A549 (cell line): ENCODE results near the gene LINGO3. TPM values are rescaled to one million over a fixed set of nuclear protein-coding genes. Genes with fewer than 3 reads are reported as not detected.

Source experiments
- ATAC-seq, 2 experiments: fragments of 200-7000 bp in 1 of 2; fragments of >200 bp in 1 of 2; cut with Nextera tagmentation in 1 of 2; cut with Tn5 transposase in 1 of 2; 3 replicates each; pipeline versions ENCODE4 v1.8.0 to v1.9.1; 2018 to 2020; ENCODE audit warnings: mild to moderate bottlenecking in 1 of 2, moderate library complexity in 1 of 2
- CTCF ChIA-PET: fragments of 300-600 bp; sonication (Branson Sonifier 250); formaldehyde crosslinking; extraction: SDS; loops from one replicate; lab custom pipeline; 2021; ENCODE audit warnings: antibody characterized with exemption, inconsistent platforms; lab: Yijun Ruan, JAX
- POLR2A ChIA-PET: fragments of 350-600 bp; formaldehyde crosslinking; extraction: SDS; loops from one replicate; lab custom pipeline; 2021; ENCODE audit warnings: antibody characterized with exemption, inconsistent platforms; lab: Yijun Ruan, JAX
- DNase-seq, 2 experiments: peaks; one replicate each; pipeline versions ENCODE4 v3.0.0 to v3.0.0-alpha.2; 2011 to 2016; ENCODE audit warnings: low read depth in 1 of 2, low spot score in 1 of 2
- FAIRE-seq: peaks from 2 replicates; lab custom pipeline; 2011; peaks lifted over from hg19 to GRCh38; lab: Jason Lieb, UNC
- H3K27ac ChIP-seq, 2 experiments: fragments of >200 bp; sonication (Bioruptor Twin); formaldehyde crosslinking; 3 replicates each; pipeline ENCODE4 v1.5.1; 2016 to 2017
- H3K4me1 ChIP-seq: fragments of >200 bp; sonication (Bioruptor Twin); formaldehyde crosslinking; 3 replicates; pipeline ENCODE4 v1.6.1; 2016
- H3K4me2 ChIP-seq: fragments of >200 bp; sonication (Bioruptor Twin); formaldehyde crosslinking; 3 replicates; pipeline ENCODE4 v1.6.1; 2016
- H3K4me3 ChIP-seq: fragments of >200 bp; sonication (Bioruptor Twin); formaldehyde crosslinking; 3 replicates; pipeline ENCODE4 v1.5.1; 2016
- H3K9me3 ChIP-seq: fragments of >200 bp; sonication (Bioruptor Twin); formaldehyde crosslinking; 3 replicates; pipeline ENCODE4 v1.6.1; 2016
- BHLHE40 ChIP-seq: IDR thresholded peaks from 2 replicates; pipeline ENCODE4 v1.6.1; 2012; ENCODE audit warnings: low read depth, low read length, inconsistent platforms
- CHD2 ChIP-seq: fragments of 150-350 bp; IDR thresholded peaks from 2 replicates; pipeline ENCODE4 v1.6.1; 2014; ENCODE audit warnings: low read length; ENCODE audit not compliant: partially characterized antibody
- CTCF ChIP-seq: fragments of >200 bp; sonication (Bioruptor Twin); formaldehyde crosslinking; IDR thresholded peaks from 3 replicates; pipeline ENCODE4 v1.5.1; 2016
- FOSL2 ChIP-seq, 2 experiments: fragments of 450-650 bp in 1 of 2; fragments of >200 bp in 1 of 2; sonication (Bioruptor Twin) in 1 of 2; formaldehyde crosslinking; IDR thresholded peaks; 2 replicates each; pipeline versions ENCODE4 v1.5.0 to v1.6.1; 2016 to 2020; ENCODE audit warnings: mild to moderate bottlenecking in 1 of 2, moderate library complexity in 1 of 2
- FOXS1 ChIP-seq: fragments of 250-450 bp; sonication (Bioruptor Pico); IDR thresholded peaks from 2 replicates; pipeline ENCODE4 v1.5.0; 2020; ENCODE audit warnings: mild to moderate bottlenecking, moderate library complexity
- GATA3 ChIP-seq: IDR thresholded peaks from 2 replicates; pipeline ENCODE4 v1.6.1; 2012; ENCODE audit warnings: borderline replicate concordance
- HOXB13 ChIP-seq: fragments of 250-450 bp; sonication (Bioruptor Pico); IDR thresholded peaks from 2 replicates; pipeline ENCODE4 v1.5.0; 2020; ENCODE audit warnings: low read depth, mild to moderate bottlenecking, moderate library complexity
- MYC ChIP-seq: IDR thresholded peaks from 2 replicates; pipeline ENCODE4 v1.6.1; 2012; ENCODE audit warnings: mild to moderate bottlenecking, inconsistent platforms, low read length, improper control_type of control experiment, borderline replicate concordance
- NPAS2 ChIP-seq: fragments of 250-450 bp; sonication (Bioruptor Pico); IDR thresholded peaks from 2 replicates; pipeline ENCODE4 v1.8.0; 2022; ENCODE audit warnings: mild to moderate bottlenecking, moderate library complexity, borderline replicate concordance
- POLR2A ChIP-seq: IDR thresholded peaks from 2 replicates; pipeline ENCODE4 v1.6.1; 2012; ENCODE audit warnings: mild to moderate bottlenecking, low read length
- REST ChIP-seq: fragments of 200-600 bp; sonication (generic); IDR thresholded peaks from 2 replicates; pipeline ENCODE4 v1.6.1; 2016; ENCODE audit warnings: antibody characterized with exemption, mild to moderate bottlenecking, moderate library complexity
- SREBF2 ChIP-seq: fragments of 450-650 bp; IDR thresholded peaks from 2 replicates; pipeline ENCODE4 v1.6.1; 2014; ENCODE audit warnings: mild to moderate bottlenecking, moderate library complexity
- ZFP36 ChIP-seq: fragments of 450-650 bp; IDR thresholded peaks from 2 replicates; pipeline ENCODE4 v1.6.1; 2014; ENCODE audit warnings: borderline replicate concordance; ENCODE audit not compliant: partially characterized antibody
- WGBS: methylation state at CpG from one replicate; pipeline ENCODE4 v1.1.6; 2017; ENCODE audit errors: missing lambda C conversion rate; 5-methylcytosine and 5-hydroxymethylcytosine counted together
- polyA plus RNA-seq, 4 experiments: library from polyadenylated mRNA; depleted of rRNA in 3 of 4; stranded (reverse); fragments of >200 nt; fragmentation: RNase III in 1 of 4; extraction: RNeasy Plus Mini Kit Qiagen cat#74134 plus additional on column Dnase treatment in 1 of 4; gene quantifications; 2 replicates in 3 of 4; 3 replicates in 1 of 4; pipeline ENCODE4 v1.2.3, GENCODE V29; 2011 to 2017

LINGO3 gene
- polyA plus RNA-seq, 2 of the 4 experiments (the other 2 are of a cell fraction), result not detected

GRCh38 chr19:2311093-2311492, 3.1 kb upstream of the LINGO3 start:
- 71% methylated on average over 4 of the region's 4 CpGs for WGBS
- Histone ChIP-seq H3K4me3 (no peak overlapping the region), H3K9me3 (peaks cover 15% of the 10 kb centered on the region; the same call in 2 of the 3 replicates), H3K27ac (no peak overlapping the region), H3K4me1 (peaks cover 10% of the 10 kb centered on the region; the same call in 2 of the 3 replicates)
- ChIA-PET POLR2A (no interaction called here), CTCF (interaction anchor here (0.6 to 1.2 kb wide), 2 partner anchors 12 to 53 kb away, joined by 3 to 4 read pairs; no protein-coding TSS in a partner anchor)
- DNase-seq (no peak), ATAC-seq (no peak), FAIRE-seq (no peak)
- no peak for TF ChIP-seq MYC
- TF ChIP-seq NPAS2, result no peak
- TF ChIP-seq, all 56 proteins: peak for 0
- no peak overlapping the region for H3K4me2 ChIP-seq

- ATAC-seq (peak; percentile 32 to 41; a peak in 4 of 6 replicates), FAIRE-seq (no peak), DNase-seq (peak in 1 of 2 experiments; percentile 35)
- CTCF ChIA-PET, result interaction anchor here (1.0 kb wide), 1 partner anchor 44 kb away, joined by 3 read pairs; no protein-coding TSS in a partner anchor
- peaks cover 8% of the 10 kb centered on the region; the same call in 2 of the 3 replicates for H3K9me3 ChIP-seq
- POLR2A ChIA-PET, result no interaction called here
- peaks cover 10% of the 10 kb centered on the region; the same call in 2 of the 3 replicates for H3K4me1 ChIP-seq
- H3K27ac ChIP-seq, result no peak overlapping the region
- H3K4me2 ChIP-seq, result 0 out of 3 replicates have a peak overlapping the region, but pooled peaks have one; percentile 23
- H3K4me3 ChIP-seq, result no peak overlapping the region
- 78% methylated on average over 10 of the region's 17 CpGs for WGBS
- TF ChIP-seq REST, result no peak
- no peak for TF ChIP-seq SREBF2
- TF ChIP-seq BHLHE40, result no peak
- no peak for TF ChIP-seq GATA3
- no peak for TF ChIP-seq FOSL2 (IDR thresholded peaks at IDR 0.05)
- no peak for TF ChIP-seq FOSL2 (CRISPR knock-in tag; IDR thresholded peaks at IDR 0.05)
- no peak for TF ChIP-seq CTCF
- TF ChIP-seq CHD2, result no peak
- TF ChIP-seq POLR2A, result no peak
- TF ChIP-seq ZFP36, result no peak
- TF ChIP-seq FOXS1 (CRISPR knock-in tag), result no peak
- TF ChIP-seq, all 56 proteins: peak for 0
These were observed 1.9 kb upstream of the LINGO3 start for GRCh38 chr19:2309734-2310362.

- CTCF ChIA-PET, result interaction anchor here (0.5 to 3.0 kb wide), 3 partner anchors 9 to 329 kb away, joined by 3 to 12 read pairs (median 3); no protein-coding TSS in a partner anchor
- peaks cover 10% of the 10 kb centered on the region; the same call in 2 of the 3 replicates for H3K4me1 ChIP-seq
- 0 out of 3 replicates have a peak overlapping the region, but pooled peaks have one; percentile 23 for H3K4me3 ChIP-seq
- H3K9me3 ChIP-seq, result no peaks in the 10 kb centered on the region
- ATAC-seq (no peak), FAIRE-seq (no peak), DNase-seq (no peak)
- POLR2A ChIA-PET, result no interaction called here
- no peak for TF ChIP-seq CTCF
- TF ChIP-seq HOXB13 (CRISPR knock-in tag), result no peak
- TF ChIP-seq REST, result no peak
- H3K4me2 ChIP-seq, result peak overlapping the region; percentile 67; the same call in 2 of the 3 replicates
- H3K27ac ChIP-seq, result peak overlapping the region in 1 of 2 experiments; percentile 73; a peak in 2 of 6 replicates
- 40% methylated on average over 1 of the region's 33 CpGs for WGBS
These were observed 389 bp downstream of the LINGO3 start for GRCh38 chr19:2307518-2308012.
